ENCODE measurements around the gene GGA1.

GGA1 gene

DNA sequence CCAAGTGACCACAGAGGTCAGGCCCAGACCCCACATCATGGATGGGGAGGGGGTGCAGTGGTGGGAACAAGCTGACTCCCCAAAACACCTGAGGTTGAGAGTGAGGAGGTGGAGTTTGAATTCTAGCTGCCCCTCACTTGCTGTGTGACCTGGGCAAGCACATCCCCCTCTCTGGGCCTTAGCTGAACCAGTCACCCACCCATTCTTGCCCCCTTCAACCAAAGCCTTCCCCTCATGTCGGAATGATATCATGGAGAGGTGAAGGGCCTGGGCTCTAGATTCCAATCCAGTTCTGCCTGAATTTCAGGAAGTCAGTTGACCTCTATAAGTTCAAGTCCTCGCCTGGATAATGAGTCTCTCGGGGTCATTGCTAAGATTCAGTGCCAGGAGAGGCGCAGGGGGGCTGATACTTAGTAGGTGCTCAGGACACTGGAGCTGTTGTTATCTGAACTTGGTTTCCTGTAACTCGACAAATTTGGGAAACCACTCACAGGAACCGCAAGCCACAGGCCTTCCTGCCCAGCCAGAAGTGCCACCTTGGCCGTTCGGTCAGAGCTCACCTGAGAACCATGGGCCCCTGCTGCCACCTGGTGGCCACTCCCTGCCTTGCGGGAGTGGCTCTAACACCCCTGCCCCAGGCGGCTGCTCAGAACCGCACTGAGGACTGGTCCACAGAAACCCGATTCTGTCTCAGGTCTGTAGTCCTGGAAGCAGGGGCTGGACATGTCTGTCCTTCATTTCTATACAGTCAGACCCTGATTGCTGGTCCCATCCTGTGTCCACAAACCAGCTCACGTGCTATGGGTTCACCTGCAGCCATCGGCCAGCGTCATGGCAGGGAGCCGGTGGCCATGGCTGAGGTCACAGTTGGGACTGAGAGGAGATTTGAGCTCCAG is 41.5 kb upstream of the GGA1 start:
- H3K27me3 ChIP-seq (ENCODE audit: insufficient read depth, low read length, poor library complexity), result peaks cover 7% of the 10 kb centered on the region
- no peaks in the 10 kb centered on the region for H3K79me2 ChIP-seq (ENCODE audit: insufficient read depth, low read length)
- H3K9ac ChIP-seq (ENCODE audit: low read depth, low read length), result no peak overlapping the region
- H4K20me1 ChIP-seq (ENCODE audit: insufficient read depth, low read length), result peaks cover 27% of the 10 kb centered on the region
- H3K9me3 ChIP-seq (ENCODE audit: insufficient read depth, low read length, severe bottlenecking), result no peaks in the 10 kb centered on the region
- H3K36me3 ChIP-seq (ENCODE audit: insufficient read depth, low read length), result no peaks in the 10 kb centered on the region
- no peak overlapping the region for H2AFZ ChIP-seq (ENCODE audit: low read depth, low read length)
- TF ChIP-seq CTCF (IDR thresholded peaks at IDR 0.05; ENCODE audit: borderline replicate concordance, extremely low read depth, low read length, poor library complexity, severe bottlenecking) (peak; percentile 96), EZH2 (IDR thresholded peaks at IDR 0.05; ENCODE audit: borderline replicate concordance, low read depth, low read length, severe bottlenecking) (no peak)
- no peak overlapping the region for H3K27ac ChIP-seq (ENCODE audit: low read length)
- H3K4me2 ChIP-seq (ENCODE audit: insufficient read depth, low read length), result no peak overlapping the region
- DNase-seq, result peak; percentile 83
- H3K4me1 ChIP-seq (ENCODE audit: insufficient read depth, low read length), result peaks cover 15% of the 10 kb centered on the region
- ATAC-seq (ENCODE audit: insufficient read depth, low read depth), result peak; percentile 92
- H3K4me3 ChIP-seq (ENCODE audit: low read depth in 1 of 2, low read length in 2 of 2), result no peak overlapping the region

GRCh38 chr22:37568012-37568411 is 40.6 kb upstream of the GGA1 start:
- H3K4me1 ChIP-seq (ENCODE audit: insufficient read depth, low read length), result peaks cover 15% of the 10 kb centered on the region
- H2AFZ ChIP-seq (ENCODE audit: low read depth, low read length), result no peak overlapping the region
- no peak overlapping the region for H3K9ac ChIP-seq (ENCODE audit: low read depth, low read length)
- no peak overlapping the region for H3K4me3 ChIP-seq (ENCODE audit: low read depth in 1 of 2, low read length in 2 of 2)
- H3K27me3 ChIP-seq (ENCODE audit: insufficient read depth, low read length, poor library complexity), result peaks cover 7% of the 10 kb centered on the region
- H3K79me2 ChIP-seq (ENCODE audit: insufficient read depth, low read length), result no peaks in the 10 kb centered on the region
- no peak for TF ChIP-seq CTCF (IDR thresholded peaks at IDR 0.05; ENCODE audit: borderline replicate concordance, extremely low read depth, low read length, poor library complexity, severe bottlenecking)
- no peak for TF ChIP-seq EZH2 (IDR thresholded peaks at IDR 0.05; ENCODE audit: borderline replicate concordance, low read depth, low read length, severe bottlenecking)
- DNase-seq (no peak), ATAC-seq (ENCODE audit: insufficient read depth, low read depth) (no peak)
- H3K4me2 ChIP-seq (ENCODE audit: insufficient read depth, low read length), result no peak overlapping the region
- no peaks in the 10 kb centered on the region for H3K36me3 ChIP-seq (ENCODE audit: insufficient read depth, low read length)
- H3K9me3 ChIP-seq (ENCODE audit: insufficient read depth, low read length, severe bottlenecking), result no peaks in the 10 kb centered on the region
- peaks cover 27% of the 10 kb centered on the region for H4K20me1 ChIP-seq (ENCODE audit: insufficient read depth, low read length)
- H3K27ac ChIP-seq (ENCODE audit: low read length), result no peak overlapping the region

DNA sequence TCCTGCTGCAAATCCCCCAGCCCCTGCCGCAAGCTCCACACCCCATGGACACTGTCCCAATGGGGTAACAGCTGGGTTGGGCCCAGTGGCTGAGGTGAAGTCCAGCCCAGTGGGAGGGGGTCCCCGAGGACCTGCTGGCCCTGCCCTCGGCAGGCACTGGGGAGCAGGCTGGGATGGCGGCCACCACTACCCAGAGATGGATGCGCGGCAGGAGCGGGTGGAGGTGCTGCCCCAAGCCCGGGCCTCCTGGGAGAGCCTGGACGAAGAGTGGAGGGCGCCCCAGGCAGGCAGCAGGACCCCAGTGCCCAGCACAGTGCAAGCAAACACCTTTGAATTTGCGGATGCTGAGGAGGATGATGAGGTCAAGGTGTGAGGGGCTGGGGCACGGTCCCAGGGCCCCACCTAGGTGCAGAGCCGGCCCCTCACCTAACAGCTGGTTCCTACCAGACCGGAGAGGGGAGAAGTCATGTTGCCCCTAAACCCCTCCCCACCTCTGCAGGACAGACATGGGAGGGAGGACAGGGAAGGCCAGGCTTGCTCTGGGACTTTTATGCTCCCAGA is 40.1 kb upstream of the GGA1 start:
- H3K4me3 ChIP-seq (ENCODE audit: low read depth in 1 of 2, low read length in 2 of 2), result no peak overlapping the region
- H3K79me2 ChIP-seq (ENCODE audit: insufficient read depth, low read length), result no peaks in the 10 kb centered on the region
- H2AFZ ChIP-seq (ENCODE audit: low read depth, low read length), result no peak overlapping the region
- H3K27ac ChIP-seq (ENCODE audit: low read length), result no peak overlapping the region
- ATAC-seq (ENCODE audit: insufficient read depth, low read depth), result no peak
- peaks cover 15% of the 10 kb centered on the region for H3K4me1 ChIP-seq (ENCODE audit: insufficient read depth, low read length)
- peaks cover 7% of the 10 kb centered on the region for H3K27me3 ChIP-seq (ENCODE audit: insufficient read depth, low read length, poor library complexity)
- no peaks in the 10 kb centered on the region for H3K36me3 ChIP-seq (ENCODE audit: insufficient read depth, low read length)
- no peak overlapping the region for H3K9ac ChIP-seq (ENCODE audit: low read depth, low read length)
- no peak for TF ChIP-seq EZH2 (IDR thresholded peaks at IDR 0.05; ENCODE audit: borderline replicate concordance, low read depth, low read length, severe bottlenecking)
- TF ChIP-seq CTCF (IDR thresholded peaks at IDR 0.05; ENCODE audit: borderline replicate concordance, extremely low read depth, low read length, poor library complexity, severe bottlenecking), result no peak
- H3K4me2 ChIP-seq (ENCODE audit: insufficient read depth, low read length), result no peak overlapping the region
- H4K20me1 ChIP-seq (ENCODE audit: insufficient read depth, low read length), result peaks cover 27% of the 10 kb centered on the region
- H3K9me3 ChIP-seq (ENCODE audit: insufficient read depth, low read length, severe bottlenecking), result no peaks in the 10 kb centered on the region
- no peak for DNase-seq

Measured in DND-41 (cell line).